Gastrocnemius medialis (tissue), 4 donors: ENCODE results near the gene GPA33.

Experiments used
- POLR2A ChIP-seq, 2 donors: fragments of 450-650 bp; IDR thresholded peaks; one replicate each; pipeline ENCODE4 v1.6.1; 2017; ENCODE audit warnings: antibody characterized with exemption in 2 of 2, mild to moderate bottlenecking in 2 of 2, moderate library complexity in 2 of 2
- TF ChIP-seq, protein P1 (sequence below), 5 experiments: fragments of 450-650 bp in 3 of 5; fragments of 200-600 bp in 2 of 5; sonication (generic) in 2 of 5; IDR thresholded peaks in 4 of 5; conservative IDR thresholded peaks in 1 of 5; 1 replicate in 4 of 5; 2 replicates in 1 of 5; pipeline ENCODE4 v1.5.1; 2016 to 2019; ENCODE audit warnings: antibody characterized with exemption in 5 of 5, mild to moderate bottlenecking in 3 of 5, moderate library complexity in 3 of 5

DNA sequence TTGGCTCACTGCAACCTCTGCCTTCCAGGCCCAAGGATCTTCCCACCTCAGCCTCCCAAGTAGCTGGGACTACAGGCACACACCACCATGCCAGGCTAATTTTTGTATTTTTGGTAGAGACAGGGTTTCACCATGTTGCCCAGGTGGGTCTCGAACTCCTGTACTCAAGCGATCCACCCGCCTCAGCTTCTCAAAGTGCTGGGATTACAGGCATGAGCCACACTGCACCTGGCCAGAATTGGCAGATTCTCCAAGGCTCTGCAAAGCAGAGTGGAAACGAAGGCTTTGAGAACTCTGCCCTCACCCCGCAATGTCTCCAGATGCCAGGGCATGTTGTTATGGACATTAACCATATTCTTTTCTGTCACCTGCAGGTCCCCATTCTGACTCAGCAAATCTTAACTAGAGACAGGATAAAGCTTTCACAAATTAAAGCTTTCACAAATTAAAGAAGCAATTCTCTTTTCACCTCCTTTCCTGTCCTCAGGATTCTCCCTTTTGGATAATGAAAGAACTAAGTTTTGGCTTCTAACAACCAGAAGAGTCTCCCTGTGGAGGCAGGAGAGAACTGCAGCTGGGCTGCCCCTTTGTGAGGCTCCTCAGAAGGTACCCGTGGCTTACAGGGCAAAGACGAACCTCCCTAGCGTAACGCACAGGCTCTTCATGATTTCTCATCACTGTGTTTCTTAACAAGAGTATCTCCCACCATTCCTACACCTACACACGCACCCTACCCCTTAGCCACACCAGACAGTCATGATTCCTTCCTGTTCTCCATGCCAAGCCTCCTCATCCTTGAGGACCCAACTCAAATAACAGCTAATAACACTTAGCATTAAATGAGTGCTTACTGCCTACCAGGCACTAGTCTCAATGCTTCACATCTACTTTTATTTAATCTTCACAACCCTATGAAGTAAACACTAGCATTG, 29.8 kb downstream of the GPA33 start:
- TF ChIP-seq, protein P1, sequence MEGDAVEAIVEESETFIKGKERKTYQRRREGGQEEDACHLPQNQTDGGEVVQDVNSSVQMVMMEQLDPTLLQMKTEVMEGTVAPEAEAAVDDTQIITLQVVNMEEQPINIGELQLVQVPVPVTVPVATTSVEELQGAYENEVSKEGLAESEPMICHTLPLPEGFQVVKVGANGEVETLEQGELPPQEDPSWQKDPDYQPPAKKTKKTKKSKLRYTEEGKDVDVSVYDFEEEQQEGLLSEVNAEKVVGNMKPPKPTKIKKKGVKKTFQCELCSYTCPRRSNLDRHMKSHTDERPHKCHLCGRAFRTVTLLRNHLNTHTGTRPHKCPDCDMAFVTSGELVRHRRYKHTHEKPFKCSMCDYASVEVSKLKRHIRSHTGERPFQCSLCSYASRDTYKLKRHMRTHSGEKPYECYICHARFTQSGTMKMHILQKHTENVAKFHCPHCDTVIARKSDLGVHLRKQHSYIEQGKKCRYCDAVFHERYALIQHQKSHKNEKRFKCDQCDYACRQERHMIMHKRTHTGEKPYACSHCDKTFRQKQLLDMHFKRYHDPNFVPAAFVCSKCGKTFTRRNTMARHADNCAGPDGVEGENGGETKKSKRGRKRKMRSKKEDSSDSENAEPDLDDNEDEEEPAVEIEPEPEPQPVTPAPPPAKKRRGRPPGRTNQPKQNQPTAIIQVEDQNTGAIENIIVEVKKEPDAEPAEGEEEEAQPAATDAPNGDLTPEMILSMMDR (IDR thresholded peaks at IDR 0.05 in 4 of 5, conservative IDR thresholded peaks at IDR 0.05 in 1 of 5): no peak
- TF ChIP-seq POLR2A (IDR thresholded peaks at IDR 0.05): no peak
